B cell (primary cell): Measurements from ENCODE around the gene PRKD2. TPM values are rescaled to one million over a fixed set of nuclear protein-coding genes. Genes with fewer than 3 reads are reported as not detected.

ENCODE experiments used
- ATAC-seq: fragments of 200-7000 bp; cut with Tn5 transposase; one replicate; pipeline ENCODE4 v1.10.0; 2021; ENCODE audit warnings: low read depth, mild to moderate bottlenecking, moderate number of reproducible peaks, moderate library complexity
- CTCF ChIA-PET: fragments of 350-600 bp; sonication (Branson Sonifier 250); formaldehyde crosslinking; loops from one replicate; lab custom pipeline; 2021; ENCODE audit warnings: antibody characterized with exemption, inconsistent platforms; lab: Charles Lee
- POLR2A ChIA-PET: fragments of 350-600 bp; sonication (Branson Sonifier 250); formaldehyde crosslinking; loops from one replicate; lab custom pipeline; 2021; ENCODE audit warnings: antibody characterized with exemption; lab: Charles Lee
- DNase-seq: peaks from one replicate; pipeline ENCODE4 v3.0.0; 2013
- H2AFZ ChIP-seq: 2 replicates; pipeline ENCODE4 v1.6.1; 2012; ENCODE audit warnings: mild to moderate bottlenecking, low read depth, low read length; ENCODE audit not compliant: insufficient read depth, poor library complexity, severe bottlenecking
- H3K27ac ChIP-seq, 2 donors: 1 replicate in 1 of 2; 2 replicates in 1 of 2; pipeline ENCODE4 v1.5.1; 2012 to 2013; ENCODE audit warnings: low read length in 2 of 2, mild to moderate bottlenecking in 2 of 2, moderate library complexity in 1 of 2
- H3K27me3 ChIP-seq, 4 experiments: fragments of 200-600 bp in 1 of 4; sonication (generic) in 1 of 4; replicated peaks in 1 of 4; 1 replicate in 2 of 4; 2 replicates in 2 of 4; pipeline versions ENCODE4 v1.6.1 to v1.7.0; 2013 to 2016; ENCODE audit warnings: low read length in 3 of 4, mild to moderate bottlenecking in 2 of 4, mixed read lengths in 1 of 4, moderate library complexity in 1 of 4; ENCODE audit not compliant: insufficient read depth in 4 of 4, control insufficient read depth in 3 of 4; ENCODE audit errors: control extremely low read depth in 1 of 4
- H3K36me3 ChIP-seq, 2 experiments: replicated peaks in 1 of 2; 1 replicate in 1 of 2; 2 replicates in 1 of 2; pipeline versions ENCODE4 v1.6.1 to v1.7.1; 2013; ENCODE audit warnings: low read length in 1 of 2; ENCODE audit not compliant: insufficient read depth in 2 of 2, control insufficient read depth in 1 of 2; ENCODE audit errors: control extremely low read depth in 1 of 2, extremely low read depth in 1 of 2
- H3K4me1 ChIP-seq, 2 donors: fragments of 200-600 bp in 1 of 2; sonication (generic) in 1 of 2; 1 replicate in 1 of 2; 2 replicates in 1 of 2; pipeline versions ENCODE4 v1.5.1 to v1.6.1; 2013 to 2017; ENCODE audit warnings: low read length in 2 of 2; ENCODE audit not compliant: control insufficient read depth in 2 of 2, insufficient read depth in 2 of 2
- H3K4me2 ChIP-seq: replicated peaks from 2 replicates; pipeline ENCODE3; 2012; ENCODE audit warnings: mild to moderate bottlenecking, low read depth, low read length; ENCODE audit not compliant: poor library complexity, severe bottlenecking
- H3K4me3 ChIP-seq, 5 experiments: fragments of 200-600 bp in 1 of 5; sonication (generic) in 1 of 5; 1 replicate in 3 of 5; 2 replicates in 2 of 5; pipeline versions ENCODE4 v1.5.1 to v1.7.0; 2011 to 2016; ENCODE audit warnings: low read length in 4 of 5, mild to moderate bottlenecking in 4 of 5, low read depth in 2 of 5, control low read depth in 1 of 5, moderate library complexity in 1 of 5; ENCODE audit not compliant: insufficient read depth in 1 of 5; ENCODE audit errors: control extremely low read depth in 1 of 5, extremely low read depth in 1 of 5
- H3K79me2 ChIP-seq: fragments of 200-600 bp; sonication (generic); one replicate; pipeline ENCODE4 v1.6.0; 2016; ENCODE audit warnings: low read length; ENCODE audit not compliant: control insufficient read depth, insufficient read depth
- H3K9ac ChIP-seq: fragments of 200-600 bp; sonication (generic); 2 replicates; pipeline ENCODE4 v1.6.1; 2017; ENCODE audit warnings: mild to moderate bottlenecking, low read length, moderate library complexity
- H3K9me3 ChIP-seq, 3 donors: one replicate each; pipeline versions ENCODE4 v1.6.1 to v1.7.1; 2013; ENCODE audit warnings: low read length in 2 of 3; ENCODE audit not compliant: control insufficient read depth in 2 of 3, insufficient read depth in 1 of 3; ENCODE audit errors: control extremely low read depth in 1 of 3
- H4K20me1 ChIP-seq: 2 replicates; pipeline ENCODE4 v1.6.0; 2012; ENCODE audit warnings: mild to moderate bottlenecking, low read length; ENCODE audit not compliant: insufficient read depth, control insufficient read depth, poor library complexity, severe bottlenecking
- H3K27ac Mint-ChIP-seq: one replicate; pipeline ENCODE4 v1.8.0; 2021; ENCODE audit warnings: mixed read lengths
- H3K27me3 Mint-ChIP-seq: one replicate; pipeline ENCODE4 v1.8.0; 2021; ENCODE audit warnings: mixed read lengths
- H3K4me1 Mint-ChIP-seq: one replicate; pipeline ENCODE4 v1.8.0; 2021; ENCODE audit warnings: mixed read lengths
- H3K4me3 Mint-ChIP-seq: one replicate; pipeline ENCODE4 v1.8.0; 2021; ENCODE audit warnings: mixed read lengths
- H3K9me3 Mint-ChIP-seq: one replicate; pipeline ENCODE4 v1.8.0; 2022; ENCODE audit warnings: mixed read lengths; ENCODE audit not compliant: insufficient read depth
- EZH2 ChIP-seq: IDR thresholded peaks from 2 replicates; pipeline ENCODE4 v1.6.1; 2012; ENCODE audit warnings: borderline replicate concordance, low read depth, mild to moderate bottlenecking, moderate library complexity, low read length; ENCODE audit not compliant: insufficient read depth, poor library complexity, severe bottlenecking
- WGBS: methylation state at CpG from one replicate; pipeline ENCODE4 v1.1.5; 2013; ENCODE audit warnings: missing lambda C conversion rate; ENCODE audit not compliant: insufficient coverage; 5-methylcytosine and 5-hydroxymethylcytosine counted together
- intact Hi-C: fragments of 100-400 bp; cut with micrococcal nuclease; formaldehyde crosslinking; loops from one replicate; pipeline ENCODE4 v1.10.0; 2022
- polyA plus RNA-seq: library from polyadenylated mRNA; depleted of rRNA; stranded (reverse); fragments of >200 nt; gene quantifications from 2 replicates; pipeline ENCODE4 v1.2.3, GENCODE V29; 2012
- total RNA-seq, 2 donors: library from RNA; stranded (reverse); fragments of 120-200 nt in 1 of 2; gene quantifications; 1 replicate in 1 of 2; 2 replicates in 1 of 2; pipeline versions ENCODE4 v1.2.3 to v1.2.4, GENCODE V29; 2013 to 2022
- TF ChIP-seq, protein P1 (sequence below): fragments of 200-600 bp; IDR thresholded peaks from one replicate; pipeline ENCODE4 v1.8.0; 2022; ENCODE audit warnings: antibody characterized with exemption, mild to moderate bottlenecking

PRKD2 gene
- total and polyA plus RNA-seq, 2 donors (not counting 1 experiment from before 2014, with no cell fraction given) = 192 to 208 TPM

DNA sequence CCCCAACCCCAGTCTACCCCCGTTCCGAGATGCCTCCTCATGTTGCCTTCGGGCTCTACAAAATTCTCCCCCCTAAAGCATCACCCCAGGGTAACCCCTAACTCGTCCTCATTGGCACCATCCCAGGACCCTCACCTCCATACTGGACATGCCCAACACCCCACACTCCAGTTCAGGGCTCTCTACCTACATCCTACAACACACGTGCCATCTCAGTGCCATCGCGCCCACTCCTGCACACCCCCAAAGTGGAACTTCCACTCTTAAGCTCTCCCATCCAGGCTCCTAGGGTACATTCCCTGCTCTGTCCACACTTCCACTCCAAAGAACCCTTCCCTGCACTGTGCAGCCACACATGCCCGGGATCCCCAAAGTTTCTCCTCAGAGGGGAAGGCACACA is 28.1 kb upstream of the PRKD2 start:
- Histone ChIP-seq H3K4me3 (peak overlapping the region; percentile 51 to 87 (median 84)), H3K27me3 (no peaks in the 10 kb centered on the region), H4K20me1 (peaks cover 65% of the 10 kb centered on the region), H2AFZ (peak overlapping the region; percentile 94), H3K79me2 (peaks cover 69% of the 10 kb centered on the region), H3K9me3 (no peaks in the 10 kb centered on the region), H3K4me2 (peak overlapping the region; percentile 97), H3K27ac (peak overlapping the region in 1 of 2 donors; percentile 77), H3K36me3 (peaks cover 0 to 12% of the 10 kb centered on the region in 2 experiments), H3K4me1 (peaks cover 15 to 43% of the 10 kb centered on the region in 2 donors), H3K9ac (peak overlapping the region; percentile 83)
- ChIA-PET POLR2A (interaction anchor here (0.9 kb wide), 1 partner anchor 10 kb away, joined by 3 read pairs; no protein-coding TSS in a partner anchor), CTCF (interaction anchor here (0.5 to 1.8 kb wide), 8 partner anchors 9 to 334 kb away, joined by 3 to 13 read pairs (median 3); no protein-coding TSS in a partner anchor)
- intact Hi-C loops = loop anchor here (5.0 kb wide), 1 partner anchor 42 kb away; the partner anchor contains the start of gene SLC1A5
- Mint-ChIP-seq H3K9me3 (no peaks in the 10 kb centered on the region), H3K27me3 (no peaks in the 10 kb centered on the region), H3K4me3 (peak overlapping the region; percentile 93), H3K4me1 (peaks cover 52% of the 10 kb centered on the region), H3K27ac (peak overlapping the region; percentile 84)
- no peak for TF ChIP-seq EZH2
- TF ChIP-seq, protein P1, sequence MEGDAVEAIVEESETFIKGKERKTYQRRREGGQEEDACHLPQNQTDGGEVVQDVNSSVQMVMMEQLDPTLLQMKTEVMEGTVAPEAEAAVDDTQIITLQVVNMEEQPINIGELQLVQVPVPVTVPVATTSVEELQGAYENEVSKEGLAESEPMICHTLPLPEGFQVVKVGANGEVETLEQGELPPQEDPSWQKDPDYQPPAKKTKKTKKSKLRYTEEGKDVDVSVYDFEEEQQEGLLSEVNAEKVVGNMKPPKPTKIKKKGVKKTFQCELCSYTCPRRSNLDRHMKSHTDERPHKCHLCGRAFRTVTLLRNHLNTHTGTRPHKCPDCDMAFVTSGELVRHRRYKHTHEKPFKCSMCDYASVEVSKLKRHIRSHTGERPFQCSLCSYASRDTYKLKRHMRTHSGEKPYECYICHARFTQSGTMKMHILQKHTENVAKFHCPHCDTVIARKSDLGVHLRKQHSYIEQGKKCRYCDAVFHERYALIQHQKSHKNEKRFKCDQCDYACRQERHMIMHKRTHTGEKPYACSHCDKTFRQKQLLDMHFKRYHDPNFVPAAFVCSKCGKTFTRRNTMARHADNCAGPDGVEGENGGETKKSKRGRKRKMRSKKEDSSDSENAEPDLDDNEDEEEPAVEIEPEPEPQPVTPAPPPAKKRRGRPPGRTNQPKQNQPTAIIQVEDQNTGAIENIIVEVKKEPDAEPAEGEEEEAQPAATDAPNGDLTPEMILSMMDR = no peak
- DNase-seq = no peak
- 39% methylated on average over 8 of the region's 8 CpGs for WGBS
- no peak for ATAC-seq

DNA sequence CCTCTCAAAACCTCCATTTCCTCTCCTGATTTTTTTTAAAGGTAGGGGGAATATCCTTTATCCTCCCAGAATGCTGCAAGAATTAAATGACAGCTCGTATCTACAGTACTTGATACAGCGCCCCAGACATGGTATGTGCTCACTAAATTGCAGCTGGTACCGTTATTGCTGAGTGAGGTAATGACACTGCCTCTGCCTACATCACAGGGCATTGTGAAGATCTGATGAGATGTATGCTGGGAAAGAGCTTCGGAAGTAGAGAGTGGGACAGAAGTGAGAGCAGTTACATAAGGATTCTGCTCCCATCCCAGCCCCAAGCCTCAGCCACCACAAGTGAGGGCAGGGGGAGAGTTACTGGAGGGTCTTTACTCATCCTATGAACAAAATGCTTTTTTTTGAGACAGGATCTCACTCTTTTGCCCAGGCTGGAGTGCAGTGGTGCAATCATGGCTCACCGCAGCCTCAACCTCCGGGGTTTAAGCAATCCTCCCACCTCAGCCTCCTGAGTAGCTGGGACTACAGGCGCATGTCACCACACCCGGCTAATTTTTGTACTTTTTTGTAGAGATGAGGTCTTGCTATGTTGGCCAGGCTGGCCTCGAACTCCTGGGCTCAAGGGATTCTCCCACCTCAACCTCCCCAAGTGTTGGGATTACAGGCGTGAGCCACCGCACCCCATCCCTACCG is 27.2 kb upstream of the PRKD2 start:
- peaks cover 73% of the 10 kb centered on the region for H4K20me1 ChIP-seq
- intact Hi-C loops = no loop called here
- peaks cover 0 to 18% of the 10 kb centered on the region in 2 experiments for H3K36me3 ChIP-seq
- H2AFZ ChIP-seq = no peak overlapping the region
- H3K4me1 ChIP-seq = peaks cover 15 to 43% of the 10 kb centered on the region in 2 donors
- H3K27me3 ChIP-seq = no peaks in the 10 kb centered on the region
- no peak overlapping the region for H3K4me2 ChIP-seq
- Mint-ChIP-seq H3K4me3 (peak overlapping the region; percentile 93), H3K27me3 (no peaks in the 10 kb centered on the region), H3K27ac (peak overlapping the region; percentile 80), H3K9me3 (no peaks in the 10 kb centered on the region), H3K4me1 (peaks cover 56% of the 10 kb centered on the region)
- POLR2A ChIA-PET = interaction anchor here (0.7 kb wide), 1 partner anchor 103 kb away, joined by 3 read pairs; no protein-coding TSS in a partner anchor
- ATAC-seq (no peak), DNase-seq (no peak)
- peaks cover 78% of the 10 kb centered on the region for H3K79me2 ChIP-seq
- TF ChIP-seq, protein P1 = no peak
- no peak overlapping the region for H3K9ac ChIP-seq
- CTCF ChIA-PET = interaction anchor here (0.6 to 2.1 kb wide), 10 partner anchors 9 to 881 kb away, joined by 3 to 13 read pairs (median 3); no protein-coding TSS in a partner anchor
- no peak overlapping the region for H3K27ac ChIP-seq
- H3K4me3 ChIP-seq = no peak overlapping the region
- H3K9me3 ChIP-seq = no peaks in the 10 kb centered on the region
- 90% methylated on average over 2 of the region's 12 CpGs for WGBS
